ENCODE data around the gene TMC4. TPM values are rescaled to one million over a fixed set of nuclear protein-coding genes. Genes with fewer than 3 reads are reported as not detected.

TMC4 gene
- polyA plus RNA-seq, 1 of the 3 experiments (the other 2 are of a cell fraction) = 2.8 TPM

DNA sequence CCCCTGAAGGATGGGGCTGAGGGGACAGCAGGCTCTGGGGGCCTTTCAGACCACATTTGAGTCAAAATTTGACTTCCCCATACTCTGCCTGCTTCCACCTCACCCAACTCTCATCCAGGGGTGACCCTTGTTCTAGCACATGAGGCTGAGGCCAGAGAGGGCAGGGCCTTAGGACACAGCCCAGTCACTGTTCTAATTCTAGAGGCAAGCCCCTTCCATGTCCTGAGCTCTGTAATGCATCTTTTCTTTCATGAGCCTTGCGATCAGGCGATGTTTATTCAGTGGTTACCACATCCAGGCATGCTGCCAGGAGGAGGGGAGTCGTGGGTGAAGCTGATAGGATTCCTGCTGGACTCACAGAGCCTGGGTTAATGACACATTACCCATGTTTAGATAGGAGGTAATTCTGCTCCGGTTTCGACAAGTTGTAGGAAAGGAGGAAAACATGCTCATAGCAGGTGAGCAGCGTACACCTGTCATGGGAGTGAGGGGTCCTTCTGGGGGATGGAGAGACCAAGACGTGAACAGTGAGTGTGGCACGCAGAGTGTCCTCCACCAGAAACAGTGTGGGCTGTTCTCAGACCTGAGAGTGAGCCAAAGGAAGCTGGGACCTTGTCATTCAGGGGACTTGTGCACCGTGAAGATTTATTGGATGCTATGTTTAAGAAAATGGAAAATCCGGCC, 37.0 kb upstream of the TMC4 start:
- POLR2A ChIA-PET = interaction anchor here (4.5 kb wide), 1 partner anchor 9 kb away, joined by 27 read pairs; the partner anchor contains the start of gene RPS9
- peak; percentile 82 for DNase-seq
- Histone ChIP-seq H3K27ac (ENCODE audit: low read depth in 2 of 2, low read length in 1 of 2) (peak overlapping the region; percentile 55 to 72), H3K36me3 (replicated peaks in 1 of 2; ENCODE audit: control insufficient read depth in 1 of 2, insufficient read depth in 2 of 2, low read length in 1 of 2) (peaks cover 29 to 35% of the 10 kb centered on the region in 2 experiments), H3K9me2 (no peaks in the 10 kb centered on the region), H3K9ac (no peak overlapping the region; the same call in 1 of the 2 replicates), H3F3A (replicated peaks; ENCODE audit: insufficient read depth) (peaks cover 50% of the 10 kb centered on the region), H4K20me1 (ENCODE audit: insufficient read depth) (peaks cover 66% of the 10 kb centered on the region), H3K4me2 (peak overlapping the region; percentile 43), H3K9me3 (no peaks in the 10 kb centered on the region), H3K27me3 (ENCODE audit: insufficient read depth) (no peaks in the 10 kb centered on the region), H3K79me2 (ENCODE audit: insufficient read depth) (peaks cover 41% of the 10 kb centered on the region), H3K4me3 (ENCODE audit: low read depth in 2 of 2, low read length in 1 of 2) (no peak overlapping the region), H2AFZ (ENCODE audit: low read depth) (no peak overlapping the region), H3K4me1 (ENCODE audit: control insufficient read depth in 1 of 2, insufficient read depth in 2 of 2, low read depth in 1 of 2, low read length in 1 of 2) (peaks cover 18 to 39% of the 10 kb centered on the region in 2 experiments; a peak in 3 of 4 replicates)
- TF ChIP-seq SIN3A (IDR thresholded peaks at IDR 0.05; ENCODE audit: borderline replicate concordance, low read depth, low read length) = peak; percentile 56
- TF ChIP-seq, protein P1, sequence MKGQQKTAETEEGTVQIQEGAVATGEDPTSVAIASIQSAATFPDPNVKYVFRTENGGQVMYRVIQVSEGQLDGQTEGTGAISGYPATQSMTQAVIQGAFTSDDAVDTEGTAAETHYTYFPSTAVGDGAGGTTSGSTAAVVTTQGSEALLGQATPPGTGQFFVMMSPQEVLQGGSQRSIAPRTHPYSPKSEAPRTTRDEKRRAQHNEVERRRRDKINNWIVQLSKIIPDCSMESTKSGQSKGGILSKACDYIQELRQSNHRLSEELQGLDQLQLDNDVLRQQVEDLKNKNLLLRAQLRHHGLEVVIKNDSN (IDR thresholded peaks at IDR 0.05; ENCODE audit: borderline replicate concordance, low read depth) = no peak
- no peak for TF ChIP-seq MEF2A (IDR thresholded peaks at IDR 0.05; ENCODE audit: borderline replicate concordance, low read depth)
- TF ChIP-seq MXI1 (IDR thresholded peaks at IDR 0.05; ENCODE audit: low read depth, low read length) = peak; percentile 54; the same call in 1 of the 2 replicates
- TF ChIP-seq, protein P2, sequence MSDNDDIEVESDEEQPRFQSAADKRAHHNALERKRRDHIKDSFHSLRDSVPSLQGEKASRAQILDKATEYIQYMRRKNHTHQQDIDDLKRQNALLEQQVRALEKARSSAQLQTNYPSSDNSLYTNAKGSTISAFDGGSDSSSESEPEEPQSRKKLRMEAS (IDR thresholded peaks at IDR 0.05; ENCODE audit: low read depth) = peak; percentile 31; the same call in 1 of the 2 replicates
- no peak for TF ChIP-seq FOSL2 (IDR thresholded peaks at IDR 0.05; ENCODE audit: borderline replicate concordance, low read depth)
- peak; percentile 41 for TF ChIP-seq TCF12 (IDR thresholded peaks at IDR 0.05)
- no peak for TF ChIP-seq RFX5 (IDR thresholded peaks at IDR 0.05; ENCODE audit: low read length)
- peak; percentile 47 for TF ChIP-seq CHD2 (IDR thresholded peaks at IDR 0.05; ENCODE audit: low read length, partially characterized antibody)
- TF ChIP-seq, protein P3, sequence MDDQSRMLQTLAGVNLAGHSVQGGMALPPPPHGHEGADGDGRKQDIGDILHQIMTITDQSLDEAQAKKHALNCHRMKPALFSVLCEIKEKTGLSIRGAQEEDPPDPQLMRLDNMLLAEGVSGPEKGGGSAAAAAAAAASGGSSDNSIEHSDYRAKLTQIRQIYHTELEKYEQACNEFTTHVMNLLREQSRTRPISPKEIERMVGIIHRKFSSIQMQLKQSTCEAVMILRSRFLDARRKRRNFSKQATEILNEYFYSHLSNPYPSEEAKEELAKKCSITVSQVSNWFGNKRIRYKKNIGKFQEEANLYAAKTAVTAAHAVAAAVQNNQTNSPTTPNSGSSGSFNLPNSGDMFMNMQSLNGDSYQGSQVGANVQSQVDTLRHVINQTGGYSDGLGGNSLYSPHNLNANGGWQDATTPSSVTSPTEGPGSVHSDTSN (IDR thresholded peaks at IDR 0.05) = peak; percentile 21; the same call in 1 of the 2 replicates
- TF ChIP-seq ELF1 (IDR thresholded peaks at IDR 0.05) = no peak
- TF ChIP-seq NFIC (IDR thresholded peaks at IDR 0.05; ENCODE audit: borderline replicate concordance) = peak; percentile 85
- TF ChIP-seq POLR2AphosphoS5 (IDR thresholded peaks at IDR 0.05; ENCODE audit: low read depth, low read length) = peak; percentile 84
- no peak for TF ChIP-seq YY1 (IDR thresholded peaks at IDR 0.05; ENCODE audit: low read depth)
- CTCF ChIA-PET = interaction anchor here (0.5 kb wide), 1 partner anchor 113 kb away, joined by 3 read pairs; no protein-coding TSS in a partner anchor
- WGBS (ENCODE audit: low lambda C conversion rate) = 39% methylated on average over 10 of the region's 10 CpGs

Data from SK-N-SH (cell line).